Measurements from ENCODE around the gene FLCN. TPM values are rescaled to one million over a fixed set of nuclear protein-coding genes. Genes with fewer than 3 reads are reported as not detected.

The FLCN gene
- total and polyA plus RNA-seq, 3 donors from 2014 or later, result 47.9 to 159 (median 129) TPM

GRCh38 chr17:17169396-17169795 lies 67.6 kb downstream of the FLCN start:
- DNase-seq, result no peak
- H3K4me1 ChIP-seq, result no peaks in the 10 kb centered on the region
- no peak for TF ChIP-seq POLR2A (IDR thresholded peaks at IDR 0.05)
- no peak for TF ChIP-seq CTCF (IDR thresholded peaks at IDR 0.05)
- intact Hi-C loops (cut with DNase I; ENCODE audit: low total_unique reads), result no loop called here
- H3K9me3 ChIP-seq, result no peaks in the 10 kb centered on the region
- WGBS, 2 donors, result 87 to 92% methylated on average over 4 of the region's 4 CpGs
- no peak overlapping the region for H3K4me3 ChIP-seq
- H3K27ac ChIP-seq, result no peak overlapping the region
- no peaks in the 10 kb centered on the region for H3K36me3 ChIP-seq (ENCODE audit: low read depth, missing control alignments)
- no peaks in the 10 kb centered on the region for H3K27me3 ChIP-seq

DNA sequence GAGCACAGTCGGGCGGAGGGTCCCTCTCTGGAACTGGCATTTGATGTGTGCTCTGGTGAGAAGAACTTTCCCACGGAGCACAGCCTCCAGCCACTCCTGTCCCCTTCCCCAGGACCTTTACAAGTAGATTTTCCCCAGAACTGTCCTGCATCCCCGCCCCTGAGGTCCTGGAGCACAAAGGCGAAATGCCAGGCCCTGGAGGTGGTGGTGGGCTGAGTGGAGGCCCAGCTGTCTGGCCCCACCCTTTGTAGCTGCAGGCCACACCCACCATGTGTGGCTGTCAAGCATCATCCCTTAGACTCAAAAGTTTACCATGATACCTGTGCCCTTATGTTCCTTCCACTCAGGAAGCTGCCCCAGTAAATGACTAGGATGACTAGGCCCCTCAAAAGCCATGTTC lies 68.6 kb downstream of the FLCN start:
- no peak overlapping the region for H3K27ac ChIP-seq
- no peak overlapping the region for H3K4me3 ChIP-seq
- 83 to 96% methylated on average over 1 to 5 of the region's 5 CpGs for whole genome bisulfite sequencing, 2 donors
- H3K36me3 ChIP-seq (ENCODE audit: low read depth, missing control alignments), result no peaks in the 10 kb centered on the region
- no peak for DNase-seq
- no peaks in the 10 kb centered on the region for H3K4me1 ChIP-seq
- intact Hi-C loops (cut with DNase I; ENCODE audit: low total_unique reads), result no loop called here
- TF ChIP-seq CTCF (IDR thresholded peaks at IDR 0.05) (no peak), POLR2A (IDR thresholded peaks at IDR 0.05) (no peak)
- no peaks in the 10 kb centered on the region for H3K9me3 ChIP-seq
- no peaks in the 10 kb centered on the region for H3K27me3 ChIP-seq

DNA sequence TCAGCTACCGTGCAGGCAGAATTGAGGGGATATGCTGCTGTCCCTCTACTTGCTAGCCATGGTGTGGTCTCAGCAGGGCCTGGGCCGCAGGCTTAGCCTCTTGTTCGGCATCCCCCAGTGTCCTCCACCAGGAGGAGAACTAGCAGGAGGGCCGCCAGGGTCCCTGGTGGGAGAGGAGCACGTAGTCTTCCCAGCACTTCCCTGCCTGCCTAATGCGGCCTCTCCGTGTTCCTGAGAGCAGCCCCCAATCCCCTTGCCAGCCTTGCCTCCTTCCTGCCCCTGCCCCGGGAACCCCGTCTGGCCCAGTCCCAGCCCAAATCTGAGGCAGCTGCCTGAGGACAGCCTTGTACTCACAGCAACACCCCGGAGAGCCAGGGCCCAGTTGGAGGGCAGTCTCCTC lies 69.0 kb downstream of the FLCN start:
- Histone ChIP-seq H3K9me3 (no peaks in the 10 kb centered on the region), H3K4me1 (no peaks in the 10 kb centered on the region), H3K36me3 (ENCODE audit: low read depth, missing control alignments) (no peaks in the 10 kb centered on the region), H3K27me3 (no peaks in the 10 kb centered on the region), H3K27ac (no peak overlapping the region), H3K4me3 (no peak overlapping the region)
- no peak for DNase-seq
- intact Hi-C loops (cut with DNase I; ENCODE audit: low total_unique reads), result no loop called here
- TF ChIP-seq CTCF (IDR thresholded peaks at IDR 0.05) (no peak), POLR2A (IDR thresholded peaks at IDR 0.05) (no peak)
- 92 to 95% methylated on average over 5 to 10 of the region's 10 CpGs for WGBS, 2 donors

GRCh38 chr17:17167356-17167755 lies 69.6 kb downstream of the FLCN start:
- intact Hi-C loops (cut with DNase I; ENCODE audit: low total_unique reads), result no loop called here
- WGBS, 2 donors, result 90 to 92% methylated on average over 2 to 10 of the region's 10 CpGs
- no peak overlapping the region for H3K27ac ChIP-seq
- TF ChIP-seq CTCF (IDR thresholded peaks at IDR 0.05), result no peak
- TF ChIP-seq POLR2A (IDR thresholded peaks at IDR 0.05), result no peak
- H3K27me3 ChIP-seq, result no peaks in the 10 kb centered on the region
- no peaks in the 10 kb centered on the region for H3K36me3 ChIP-seq (ENCODE audit: low read depth, missing control alignments)
- H3K4me3 ChIP-seq, result no peak overlapping the region
- DNase-seq, result no peak
- H3K4me1 ChIP-seq, result no peaks in the 10 kb centered on the region
- no peaks in the 10 kb centered on the region for H3K9me3 ChIP-seq

DNA sequence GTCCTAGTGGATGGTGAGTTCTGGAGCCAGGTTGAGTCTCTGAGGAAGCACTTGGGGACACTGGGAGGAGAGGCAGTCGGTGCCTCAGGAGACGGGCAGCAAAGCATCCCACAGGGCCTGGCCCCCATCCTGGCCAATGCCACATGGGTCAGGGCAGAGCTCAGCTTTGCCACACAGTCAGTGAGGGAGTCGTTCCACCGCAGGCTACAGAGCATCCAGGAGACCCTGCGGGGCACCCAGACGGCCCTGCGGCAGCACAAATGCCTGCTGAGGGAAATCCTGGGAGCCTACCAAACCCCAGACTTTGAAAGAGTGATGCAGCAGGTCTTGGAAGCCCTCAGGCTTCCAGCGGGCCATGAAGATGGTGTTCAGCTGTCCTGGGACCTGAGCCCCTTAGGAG lies 70.5 kb downstream of the FLCN start:
- intact Hi-C loops (cut with DNase I; ENCODE audit: low total_unique reads), result no loop called here
- no peak for DNase-seq
- H3K9me3 ChIP-seq, result no peaks in the 10 kb centered on the region
- no peak overlapping the region for H3K4me3 ChIP-seq
- H3K27ac ChIP-seq, result no peak overlapping the region
- H3K27me3 ChIP-seq, result no peaks in the 10 kb centered on the region
- TF ChIP-seq POLR2A (IDR thresholded peaks at IDR 0.05) (no peak), CTCF (IDR thresholded peaks at IDR 0.05) (no peak)
- H3K36me3 ChIP-seq (ENCODE audit: low read depth, missing control alignments), result no peaks in the 10 kb centered on the region
- H3K4me1 ChIP-seq, result no peaks in the 10 kb centered on the region
- WGBS, 2 donors, result 90 to 100% methylated on average over 2 to 8 of the region's 8 CpGs

All from testis (tissue), 3 donors.